RWPE1 (cell line): Measurements from ENCODE around the gene ARRB2.

Source experiments
- CTCF ChIA-PET: fragments of 350-600 bp; sonication (Branson Sonifier 250); formaldehyde crosslinking; extraction: SDS; loops from one replicate; lab custom pipeline; 2021; lab: Yijun Ruan, JAX
- POLR2A ChIA-PET: fragments of 400-600 bp; formaldehyde crosslinking; extraction: SDS; loops from one replicate; lab custom pipeline; 2020; ENCODE audit warnings: antibody characterized with exemption; ENCODE audit not compliant: low non-redundant PET; lab: Yijun Ruan, JAX
- DNase-seq: peaks from one replicate; pipeline ENCODE4 v3.0.0; 2012; ENCODE audit warnings: low spot score
- H3K27ac ChIP-seq: fragments of 450-650 bp; 2 replicates; pipeline ENCODE4 v1.5.1; 2017
- CTCF ChIP-seq: fragments of 450-650 bp; conservative IDR thresholded peaks from 2 replicates; pipeline ENCODE4 v1.5.1; 2017; ENCODE audit warnings: low read depth, mild to moderate bottlenecking

ARRB2 gene

DNA sequence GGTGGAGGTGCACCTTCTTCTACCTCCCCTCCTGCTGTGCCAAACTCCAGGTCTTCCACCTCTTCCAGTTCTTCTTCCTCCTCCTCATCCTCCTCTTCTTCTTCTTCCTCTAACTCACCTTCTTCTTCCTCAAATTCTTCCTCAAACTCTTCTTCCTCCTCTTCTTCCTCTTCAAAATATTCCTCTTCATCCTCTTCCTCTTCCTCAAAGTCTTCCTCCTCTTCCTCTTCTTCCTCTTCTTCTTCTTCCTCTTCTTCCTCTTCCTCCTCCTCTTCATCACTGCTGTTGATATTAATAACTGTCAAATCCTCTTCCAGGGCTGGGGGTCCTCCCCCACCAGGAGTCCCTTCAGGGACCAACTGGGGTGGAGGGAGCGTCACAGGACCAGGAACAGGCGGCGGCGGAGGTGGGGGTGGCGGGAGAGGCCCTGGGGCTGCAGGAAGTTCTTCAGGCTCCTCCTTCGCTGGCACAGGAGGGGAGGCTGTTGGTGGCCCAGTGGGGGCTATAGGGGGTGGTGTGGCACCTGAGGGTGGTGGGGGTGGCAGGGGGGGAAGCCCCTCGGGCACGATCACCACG, 38.3 kb upstream of the ARRB2 start:
- POLR2A ChIA-PET, result no interaction called here
- no peak for DNase-seq
- CTCF ChIA-PET, result no interaction called here
- H3K27ac ChIP-seq, result no peak overlapping the region
- no peak for TF ChIP-seq CTCF

DNA sequence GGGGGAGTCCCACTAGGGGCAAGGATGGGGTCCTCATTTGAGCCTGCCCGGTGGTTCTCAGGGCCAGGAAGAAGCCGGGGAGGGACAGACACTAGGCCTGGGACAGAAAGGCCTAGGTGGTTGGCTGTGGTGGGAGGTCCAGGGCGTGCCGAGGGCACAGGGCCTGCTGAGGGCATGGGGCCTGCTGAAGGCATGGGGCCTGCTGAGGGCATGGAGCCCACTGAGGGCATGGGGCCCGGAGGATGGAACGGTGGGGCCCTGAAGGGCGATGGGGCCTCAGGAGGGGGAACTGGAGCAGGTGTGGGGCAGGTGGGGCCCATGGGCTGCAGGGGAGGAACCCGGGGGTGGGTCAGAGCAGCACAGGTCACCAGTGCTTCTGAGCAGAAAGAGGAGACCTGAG, 37.7 kb upstream of the ARRB2 start:
- no peak for DNase-seq
- no peak overlapping the region for H3K27ac ChIP-seq
- no peak for TF ChIP-seq CTCF
- ChIA-PET POLR2A (no interaction called here), CTCF (no interaction called here)

GRCh38 chr17:4673169-4673568, 37.3 kb upstream of the ARRB2 start:
- ChIA-PET CTCF (no interaction called here), POLR2A (no interaction called here)
- DNase-seq, result no peak
- no peak for TF ChIP-seq CTCF
- no peak overlapping the region for H3K27ac ChIP-seq

DNA sequence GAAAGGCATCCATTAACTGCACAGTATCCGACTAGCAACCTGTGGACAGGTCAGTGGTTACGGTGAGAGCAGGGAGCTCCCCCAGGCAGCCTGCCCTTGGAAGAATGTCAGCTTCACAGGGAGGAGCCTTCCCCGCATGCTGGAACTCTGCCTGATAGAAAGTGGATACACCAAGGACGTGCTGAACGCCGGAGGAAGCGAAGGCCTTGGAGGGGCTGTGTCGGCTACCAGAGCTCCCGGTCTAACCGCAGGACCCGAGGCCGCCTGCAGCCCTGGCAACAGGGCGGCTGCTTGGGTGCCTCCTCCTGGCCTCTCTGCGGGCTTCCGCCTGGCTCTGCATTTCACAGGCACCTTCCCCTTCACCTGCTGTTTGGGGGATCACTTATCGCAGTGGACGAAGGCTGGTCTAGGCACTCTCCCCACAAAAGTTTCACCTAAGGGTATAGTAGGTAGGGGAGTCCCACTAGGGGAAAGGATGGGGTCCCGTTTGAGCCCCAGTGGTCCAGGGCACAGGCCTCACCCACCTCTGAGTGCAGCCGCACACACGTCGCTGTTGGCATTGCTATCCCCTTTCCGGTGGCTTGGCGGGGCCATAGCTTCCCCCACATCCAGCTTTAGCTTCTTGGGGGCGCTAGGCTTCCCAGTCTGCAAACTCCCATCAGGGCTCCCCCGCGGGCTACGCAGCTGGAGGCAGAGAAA, 36.3 kb upstream of the ARRB2 start:
- no peak overlapping the region for H3K27ac ChIP-seq
- ChIA-PET POLR2A (no interaction called here), CTCF (no interaction called here)
- no peak for DNase-seq
- TF ChIP-seq CTCF, result no peak

GRCh38 chr17:4674685-4674998, 35.8 kb upstream of the ARRB2 start:
- ChIA-PET POLR2A (no interaction called here), CTCF (no interaction called here)
- TF ChIP-seq CTCF, result no peak
- no peak for DNase-seq
- no peak overlapping the region for H3K27ac ChIP-seq

- no peak for TF ChIP-seq CTCF
- ChIA-PET CTCF (no interaction called here), POLR2A (no interaction called here)
- no peak for DNase-seq
- H3K27ac ChIP-seq, result no peak overlapping the region; the same call in 1 of the 2 replicates
Measured at GRCh38 chr17:4675791-4676190, 34.6 kb upstream of the ARRB2 start.
